ENCODE data around the gene PTP4A1.

GRCh38 chr6:63584125-63584514 lies 11.8 kb downstream of the PTP4A1 start:
- TF ChIP-seq CTCF (IDR thresholded peaks at IDR 0.05) (no peak), EP300 (IDR thresholded peaks at IDR 0.05) (no peak), POLR2A (IDR thresholded peaks at IDR 0.05) (no peak)
